Activated CD4-positive, alpha-beta T cell treated with anti-CD3 and anti-CD28 coated beads, Interleukin-2, amount 50 U/mL, for 1 hour (primary cell): Measurements from ENCODE around the gene MAGI1.
"Not testable (repeated sequence)": the region's sequence is repeated elsewhere in the genome, so short reads cannot be mapped to it uniquely, and the experiment has no call there.

ENCODE experiments used
- DNase-seq: peaks from one replicate; pipeline ENCODE4 v3.0.0-alpha.2; 2020

MAGI1 gene

GRCh38 chr3:65732051-65732935 lies 306.4 kb downstream of the MAGI1 start:
- no peak for DNase-seq

- no peak for DNase-seq
Observed at GRCh38 chr3:65730449-65730848, 308.3 kb downstream of the MAGI1 start.

GRCh38 chr3:65729973-65730372 lies 308.7 kb downstream of the MAGI1 start:
- no peak for DNase-seq

- DNase-seq = no peak
Observed at GRCh38 chr3:65729555-65729954, 309.2 kb downstream of the MAGI1 start.

- no peak for DNase-seq
Observed at GRCh38 chr3:65728138-65728537, 310.6 kb downstream of the MAGI1 start.

GRCh38 chr3:65723985-65724384 lies 314.7 kb downstream of the MAGI1 start:
- no peak for DNase-seq

- DNase-seq = no peak
Observed at GRCh38 chr3:65723011-65723410, 315.7 kb downstream of the MAGI1 start.

- DNase-seq = no peak
Observed at GRCh38 chr3:65720989-65721737, 317.6 kb downstream of the MAGI1 start.

GRCh38 chr3:65719639-65720038 lies 319.1 kb downstream of the MAGI1 start:
- not testable (repeated sequence) for DNase-seq

GRCh38 chr3:65717676-65718346 lies 320.9 kb downstream of the MAGI1 start:
- no peak for DNase-seq

GRCh38 chr3:65716071-65716751 lies 322.5 kb downstream of the MAGI1 start:
- DNase-seq = no peak

- no peak for DNase-seq
Observed at GRCh38 chr3:65714134-65714533, 324.6 kb downstream of the MAGI1 start.

GRCh38 chr3:65713016-65713415 lies 325.7 kb downstream of the MAGI1 start:
- no peak for DNase-seq

GRCh38 chr3:65712140-65712539 lies 326.6 kb downstream of the MAGI1 start:
- DNase-seq = no peak

- DNase-seq = no peak
Observed at GRCh38 chr3:65706776-65707568, 331.7 kb downstream of the MAGI1 start.

GRCh38 chr3:65706301-65706700 lies 332.4 kb downstream of the MAGI1 start:
- DNase-seq = no peak

- no peak for DNase-seq
Observed at GRCh38 chr3:65703820-65704219, 334.9 kb downstream of the MAGI1 start.

GRCh38 chr3:65703026-65703425 lies 335.7 kb downstream of the MAGI1 start:
- DNase-seq = no peak

GRCh38 chr3:65702202-65702601 lies 336.5 kb downstream of the MAGI1 start:
- DNase-seq = no peak

GRCh38 chr3:65701516-65701915 lies 337.2 kb downstream of the MAGI1 start:
- DNase-seq = no peak

- DNase-seq = no peak
Observed at GRCh38 chr3:65689436-65689835, 349.3 kb downstream of the MAGI1 start.

GRCh38 chr3:65687741-65688140 lies 351.0 kb downstream of the MAGI1 start:
- no peak for DNase-seq
